H1 (cell line): ENCODE measurements around the gene SPINK4. TPM values are rescaled to one million over a fixed set of nuclear protein-coding genes. Genes with fewer than 3 reads are reported as not detected.

Experiments used
- CTCF ChIA-PET: fragments of 300-600 bp; sonication (Branson Sonifier 250); formaldehyde crosslinking; loops from one replicate; lab custom pipeline; 2021; ENCODE audit not compliant: partially characterized antibody; lab: Charles Lee
- POLR2A ChIA-PET: fragments of 300-600 bp; sonication (Branson Sonifier 250); formaldehyde crosslinking; loops from one replicate; lab custom pipeline; 2021; ENCODE audit warnings: inconsistent platforms; ENCODE audit not compliant: partially characterized antibody; lab: Charles Lee
- DNase-seq, 2 experiments: peaks; one replicate each; pipeline versions ENCODE4 v3.0.0 to v3.0.0-alpha.2; 2010 to 2022; ENCODE audit warnings: low spot score in 2 of 2, low read depth in 1 of 2, mixed read lengths in 1 of 2
- FAIRE-seq: peaks from 2 replicates; lab custom pipeline; 2011; peaks lifted over from hg19 to GRCh38; lab: Jason Lieb, UNC
- H2AFZ ChIP-seq: 2 replicates; pipeline ENCODE4 v1.8.1; 2012; ENCODE audit warnings: low read length, inconsistent platforms
- H2AK5ac ChIP-seq: 2 replicates; pipeline ENCODE4 v1.6.1; 2013; ENCODE audit warnings: low read depth, low read length
- H2BK120ac ChIP-seq: replicated peaks from 2 replicates; pipeline ENCODE3; 2013; ENCODE audit warnings: low read depth, low read length, inconsistent platforms
- H2BK12ac ChIP-seq: 2 replicates; pipeline ENCODE4 v1.6.1; 2013; ENCODE audit warnings: low read depth, low read length
- H2BK15ac ChIP-seq: 2 replicates; pipeline ENCODE4 v1.6.1; 2013; ENCODE audit warnings: low read length
- H2BK20ac ChIP-seq: 2 replicates; pipeline ENCODE4 v1.6.1; 2013; ENCODE audit warnings: low read length
- H2BK5ac ChIP-seq: 2 replicates; pipeline ENCODE4 v1.6.1; 2013; ENCODE audit warnings: low read depth, low read length
- H3K14ac ChIP-seq: 2 replicates; pipeline ENCODE4 v1.6.1; 2013; ENCODE audit warnings: inconsistent platforms; ENCODE audit not compliant: insufficient read length
- H3K18ac ChIP-seq: 2 replicates; pipeline ENCODE4 v1.6.1; 2013; ENCODE audit warnings: low read length; ENCODE audit errors: extremely low read depth
- H3K23ac ChIP-seq: 2 replicates; pipeline ENCODE4 v1.6.1; 2013; ENCODE audit warnings: inconsistent platforms; ENCODE audit not compliant: insufficient read length
- H3K23me2 ChIP-seq: 2 replicates; pipeline ENCODE4 v1.6.1; 2013; ENCODE audit warnings: low read depth, low read length
- H3K27ac ChIP-seq: 2 replicates; pipeline ENCODE4 v1.6.1; 2011; ENCODE audit warnings: low read depth, low read length, inconsistent platforms
- H3K27me3 ChIP-seq, 4 experiments: replicated peaks in 1 of 4; 1 replicate in 1 of 4; 2 replicates in 3 of 4; pipeline versions ENCODE4 v1.6.1 to v1.8.1; 2011 to 2013; ENCODE audit warnings: low read length in 3 of 4, mild to moderate bottlenecking in 3 of 4, inconsistent platforms in 2 of 4, mixed read lengths in 2 of 4, moderate library complexity in 1 of 4; ENCODE audit not compliant: control insufficient read depth in 3 of 4, insufficient read depth in 3 of 4; ENCODE audit errors: extremely low read depth in 1 of 4
- H3K36me3 ChIP-seq, 4 experiments: 2 replicates each; pipeline versions ENCODE4 v1.6.1 to v1.8.1; 2011 to 2013; ENCODE audit warnings: mild to moderate bottlenecking in 4 of 4, low read length in 3 of 4, moderate library complexity in 2 of 4, control low read depth in 1 of 4, inconsistent platforms in 1 of 4; ENCODE audit not compliant: insufficient read depth in 4 of 4, control insufficient read depth in 2 of 4
- H3K4ac ChIP-seq: replicated peaks from 2 replicates; pipeline ENCODE3; 2013; ENCODE audit warnings: low read length, low read depth, mixed read lengths, inconsistent platforms; ENCODE audit not compliant: insufficient read length
- H3K4me1 ChIP-seq, 4 experiments: replicated peaks in 1 of 4; 1 replicate in 1 of 4; 2 replicates in 3 of 4; pipeline versions ENCODE4 v1.6.1 to v1.8.1; 2011 to 2013; ENCODE audit warnings: low read length in 3 of 4, inconsistent platforms in 2 of 4, mixed read lengths in 1 of 4; ENCODE audit not compliant: insufficient read depth in 4 of 4, control insufficient read depth in 3 of 4
- H3K4me2 ChIP-seq, 2 experiments: 2 replicates each; pipeline versions ENCODE4 v1.6.1 to v1.8.1; 2011 to 2013; ENCODE audit warnings: low read depth in 2 of 2, low read length in 2 of 2, control low read depth in 1 of 2, inconsistent platforms in 1 of 2, mild to moderate bottlenecking in 1 of 2; ENCODE audit not compliant: insufficient read depth in 1 of 2
- H3K4me3 ChIP-seq, 4 experiments: fragments of 200-600, 300-600 bp in 1 of 4; sonication (generic), shearing (Covaris generic), sonication (Bioruptor Twin) in 1 of 4; 2 replicates each; pipeline versions ENCODE4 v1.5.1 to v1.8.1; 2011 to 2016; ENCODE audit warnings: low read length in 4 of 4, low read depth in 3 of 4, control low read depth in 2 of 4, inconsistent platforms in 2 of 4, mild to moderate bottlenecking in 2 of 4, mixed read lengths in 1 of 4, moderate library complexity in 1 of 4; ENCODE audit not compliant: insufficient read depth in 2 of 4; ENCODE audit errors: extremely low read depth in 1 of 4
- H3K56ac ChIP-seq: replicated peaks from 2 replicates; pipeline ENCODE3; 2013; ENCODE audit warnings: low read depth, mild to moderate bottlenecking, mixed read lengths, low read length, inconsistent platforms; ENCODE audit not compliant: insufficient read length
- H3K79me1 ChIP-seq: 2 replicates; pipeline ENCODE4 v1.6.1; 2013; ENCODE audit warnings: low read depth, low read length, control low read depth
- H3K79me2 ChIP-seq, 2 experiments: 2 replicates each; pipeline versions ENCODE4 v1.6.1 to v1.8.1; 2012 to 2013; ENCODE audit warnings: low read length in 2 of 2, mild to moderate bottlenecking in 2 of 2, inconsistent platforms in 1 of 2; ENCODE audit not compliant: insufficient read depth in 2 of 2, control insufficient read depth in 1 of 2
- H3K9ac ChIP-seq, 4 experiments: replicated peaks in 1 of 4; 1 replicate in 1 of 4; 2 replicates in 3 of 4; pipeline versions ENCODE4 v1.6.1 to v1.8.1; 2011 to 2013; ENCODE audit warnings: low read depth in 3 of 4, low read length in 3 of 4, control low read depth in 2 of 4, mild to moderate bottlenecking in 2 of 4, moderate library complexity in 2 of 4, inconsistent platforms in 1 of 4; ENCODE audit errors: extremely low read depth in 1 of 4
- H3K9me3 ChIP-seq, 2 experiments: 2 replicates each; pipeline versions ENCODE4 v1.6.1 to v1.8.1; 2012 to 2013; ENCODE audit warnings: mild to moderate bottlenecking in 2 of 2, moderate library complexity in 2 of 2, control low read depth in 1 of 2, inconsistent platforms in 1 of 2, low read depth in 1 of 2, low read length in 1 of 2, mixed read lengths in 1 of 2; ENCODE audit not compliant: insufficient read depth in 2 of 2
- H4K20me1 ChIP-seq, 2 experiments: replicated peaks in 1 of 2; 2 replicates each; pipeline versions ENCODE3 to v1.8.1; 2011 to 2013; ENCODE audit warnings: inconsistent platforms in 2 of 2, low read length in 2 of 2, mild to moderate bottlenecking in 1 of 2; ENCODE audit not compliant: insufficient read depth in 2 of 2, control insufficient read depth in 1 of 2
- H4K5ac ChIP-seq: 2 replicates; pipeline ENCODE4 v1.6.1; 2013; ENCODE audit warnings: low read length, low read depth, mixed read lengths, inconsistent platforms; ENCODE audit not compliant: insufficient read length
- H4K8ac ChIP-seq: 2 replicates; pipeline ENCODE4 v1.8.0; 2013; ENCODE audit warnings: mild to moderate bottlenecking, moderate library complexity, low read length, inconsistent platforms; ENCODE audit not compliant: insufficient read depth; ENCODE audit errors: extremely low read depth
- H4K91ac ChIP-seq: replicated peaks from 2 replicates; pipeline ENCODE3; 2013; ENCODE audit warnings: low read length, mixed read lengths, inconsistent platforms; ENCODE audit not compliant: insufficient read length
- BRCA1 ChIP-seq: IDR thresholded peaks from 2 replicates; pipeline ENCODE4 v1.6.1; 2012; ENCODE audit warnings: low read depth, low read length, improper control_type of control experiment
- CBX5 ChIP-seq: fragments of 300-800, 300-1000 bp; sonication (generic); IDR thresholded peaks from 2 replicates; pipeline ENCODE4 v1.7.1; 2016; ENCODE audit warnings: antibody characterized with exemption, low read length, low read depth
- CBX8 ChIP-seq: fragments of 300-800, 300-1000 bp; sonication (generic); IDR thresholded peaks from 2 replicates; pipeline ENCODE4 v1.7.1; 2016; ENCODE audit warnings: low read depth, low read length, borderline replicate concordance
- CEBPB ChIP-seq: IDR thresholded peaks from 2 replicates; pipeline ENCODE4 v1.6.1; 2012; ENCODE audit warnings: low read depth, low read length
- CHD1 ChIP-seq: IDR thresholded peaks from 2 replicates; pipeline ENCODE4 v1.6.1; 2012; ENCODE audit warnings: low read depth, low read length, improper control_type of control experiment
- CREB1 ChIP-seq: IDR thresholded peaks from 2 replicates; pipeline ENCODE4 v1.6.1; 2012; ENCODE audit warnings: inconsistent platforms
- FOSL1 ChIP-seq: IDR thresholded peaks from 2 replicates; pipeline ENCODE4 v1.6.1; 2011; ENCODE audit warnings: mild to moderate bottlenecking, low read depth, low read length, moderate library complexity; ENCODE audit not compliant: insufficient read depth
- GABPA ChIP-seq: IDR thresholded peaks from 2 replicates; pipeline ENCODE4 v1.6.1; 2011; ENCODE audit warnings: mild to moderate bottlenecking, low read length, moderate library complexity, borderline replicate concordance; ENCODE audit not compliant: insufficient read depth
- KDM4A ChIP-seq: IDR thresholded peaks from one replicate; pipeline ENCODE4 v1.7.1; 2012; ENCODE audit warnings: low read depth, mild to moderate bottlenecking, moderate library complexity, low read length, inconsistent platforms; ENCODE audit not compliant: severe bottlenecking
- MAFK ChIP-seq: IDR thresholded peaks from 2 replicates; pipeline ENCODE4 v1.6.1; 2012; ENCODE audit warnings: low read depth, mild to moderate bottlenecking, improper control_type of control experiment, low read length
- NRF1 ChIP-seq: IDR thresholded peaks from 2 replicates; pipeline ENCODE4 v1.6.1; 2011; ENCODE audit warnings: mild to moderate bottlenecking, low read depth, low read length, improper control_type of control experiment
- SAP30 ChIP-seq: fragments of 300-600 bp; sonication (generic); IDR thresholded peaks from 2 replicates; pipeline ENCODE4 v1.7.1; 2012; ENCODE audit warnings: low read length, moderate library complexity, mild to moderate bottlenecking, inconsistent platforms; ENCODE audit not compliant: insufficient read depth, insufficient replicate concordance
- SIRT6 ChIP-seq: IDR thresholded peaks from one replicate; pipeline ENCODE4 v1.7.1; 2012; ENCODE audit warnings: low read length, inconsistent platforms
- SP1 ChIP-seq: IDR thresholded peaks from 2 replicates; pipeline ENCODE4 v1.6.1; 2011; ENCODE audit warnings: low read depth, low read length
- WGBS, 2 experiments: shearing (Covaris generic) in 1 of 2; methylation state at CpG; one replicate each; pipeline versions ENCODE4 v1.1.6 to v1.1.7; 2013 to 2015; ENCODE audit warnings: low lambda C conversion rate in 2 of 2, mixed read lengths in 2 of 2, inconsistent platforms in 1 of 2, low coverage in 1 of 2, missing lambda C conversion rate in 1 of 2; ENCODE audit not compliant: insufficient replicate concordance in 2 of 2, insufficient coverage in 1 of 2, insufficient read length in 1 of 2; ENCODE audit errors: extremely low coverage in 1 of 2, missing lambda C conversion rate in 1 of 2; 5-methylcytosine and 5-hydroxymethylcytosine counted together
- polyA plus RNA-seq, 7 experiments: library from polyadenylated mRNA; depleted of rRNA in 3 of 7; stranded (reverse) in 5 of 7; unstranded in 2 of 7; fragments of >200 nt in 5 of 7; fragments of 200-250 nt in 2 of 7; gene quantifications; 1 replicate in 5 of 7; 2 replicates in 1 of 7; 4 replicates in 1 of 7; pipeline versions ENCODE4 v1.2.1 to v1.2.3, GENCODE V29; 2011 to 2013; ENCODE audit warnings: missing spikeins in 2 of 7, mixed read lengths in 2 of 7
- total RNA-seq: library from RNA; stranded (reverse); fragmentation: NEBNext Ultra II Directional; extraction: Animal tissue kit (Norgen Biotek cat#: 25700); gene quantifications from 2 replicates; pipeline ENCODE4 v1.2.1, GENCODE V29; 2021
- TF ChIP-seq, protein P1 (sequence below): IDR thresholded peaks from 2 replicates; pipeline ENCODE4 v1.6.1; 2012; ENCODE audit warnings: inconsistent platforms

The SPINK4 gene
- total and polyA plus RNA-seq, 2 of the 8 experiments (the other 6 are each of a cell fraction or from before 2014, with no cell fraction given): not detected

DNA sequence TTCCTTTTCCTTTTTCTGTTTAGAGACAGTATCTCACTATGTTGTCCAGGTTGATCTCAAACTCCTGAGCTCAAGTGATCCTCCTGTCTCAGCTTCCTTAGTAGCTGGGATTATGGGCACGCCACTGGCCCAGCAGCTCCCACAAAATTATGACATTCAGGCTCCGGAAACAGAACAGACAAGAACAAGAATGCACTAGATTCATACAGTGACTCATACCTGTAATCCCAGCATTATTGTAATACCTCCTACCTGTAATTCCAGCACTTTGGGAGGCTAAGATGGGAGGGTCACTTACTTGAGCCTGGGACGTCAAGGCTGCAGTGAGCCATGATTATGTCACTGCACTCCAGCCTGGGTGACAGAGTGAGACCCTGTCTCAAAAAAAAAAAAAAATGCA is 46.1 kb upstream of the SPINK4 start:
- TF ChIP-seq SP1 (no peak), GABPA (no peak), CBX5 (no peak), FOSL1 (no peak), KDM4A (no peak), BRCA1 (no peak), CREB1 (no peak), SIRT6 (no peak), NRF1 (no peak), CHD1 (no peak), MAFK (no peak), CBX8 (no peak), CEBPB (no peak), SAP30 (no peak)
- TF ChIP-seq, protein P1, sequence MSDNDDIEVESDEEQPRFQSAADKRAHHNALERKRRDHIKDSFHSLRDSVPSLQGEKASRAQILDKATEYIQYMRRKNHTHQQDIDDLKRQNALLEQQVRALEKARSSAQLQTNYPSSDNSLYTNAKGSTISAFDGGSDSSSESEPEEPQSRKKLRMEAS: no peak
- no peaks in the 10 kb centered on the region for H3K79me2 ChIP-seq
- H4K91ac ChIP-seq: no peak overlapping the region
- H2BK5ac ChIP-seq: no peak overlapping the region
- H4K5ac ChIP-seq: no peak overlapping the region
- H3K18ac ChIP-seq: no peak overlapping the region
- H3K27me3 ChIP-seq: no peaks in the 10 kb centered on the region
- ChIA-PET POLR2A (no interaction called here), CTCF (interaction anchor here (2.2 kb wide), 1 partner anchor 33 kb away, joined by 11 read pairs; no protein-coding TSS in a partner anchor)
- H3K23ac ChIP-seq: no peak overlapping the region
- H4K8ac ChIP-seq: no peak overlapping the region
- H2BK15ac ChIP-seq: no peak overlapping the region
- H3K27ac ChIP-seq: no peak overlapping the region
- no peak overlapping the region for H2BK120ac ChIP-seq
- H3K23me2 ChIP-seq: no peaks in the 10 kb centered on the region
- H3K14ac ChIP-seq: no peak overlapping the region
- FAIRE-seq: no peak
- no peaks in the 10 kb centered on the region for H3K79me1 ChIP-seq
- H3K4ac ChIP-seq: no peak overlapping the region
- no peak overlapping the region for H2AK5ac ChIP-seq
- H3K56ac ChIP-seq: no peak overlapping the region
- no peaks in the 10 kb centered on the region for H3K4me1 ChIP-seq
- H3K4me3 ChIP-seq: no peak overlapping the region
- no peak overlapping the region for H2BK20ac ChIP-seq
- H3K4me2 ChIP-seq: no peak overlapping the region
- H3K9me3 ChIP-seq: no peaks in the 10 kb centered on the region
- no peak for DNase-seq
- no peak overlapping the region for H3K9ac ChIP-seq
- H3K36me3 ChIP-seq: no peaks in the 10 kb centered on the region
- H2AFZ ChIP-seq: no peak overlapping the region
- 88% methylated on average over 3 of the region's 3 CpGs; no CpG with 5 or more reads in 1 of the 2 experiments for WGBS, 2 experiments
- no peak overlapping the region for H2BK12ac ChIP-seq
- H4K20me1 ChIP-seq: no peaks in the 10 kb centered on the region
